Cardiac fibroblast (primary cell): ENCODE data around the gene ABHD13.

Experiments used
- DNase-seq, 2 donors: peaks; one replicate each; pipeline versions ENCODE4 v3.0.0 to v3.0.0-alpha.2; 2010; ENCODE audit warnings: low read depth in 2 of 2
- H3K4me3 ChIP-seq, 2 donors: replicated peaks in 1 of 2; 1 replicate in 1 of 2; 2 replicates in 1 of 2; pipeline ENCODE4 v1.5.1; 2011; ENCODE audit warnings: low read depth in 2 of 2, low read length in 2 of 2, mild to moderate bottlenecking in 2 of 2, moderate library complexity in 1 of 2
- TF ChIP-seq, protein P1 (sequence below): IDR thresholded peaks from one replicate; pipeline ENCODE4 v1.5.1; 2011; ENCODE audit warnings: low read depth, mild to moderate bottlenecking, low read length, inconsistent platforms

Gene ABHD13

GRCh38 chr13:108188260-108188659 is 29.9 kb upstream of the ABHD13 start:
- no peak overlapping the region for H3K4me3 ChIP-seq
- DNase-seq, result no peak
- TF ChIP-seq, protein P1, sequence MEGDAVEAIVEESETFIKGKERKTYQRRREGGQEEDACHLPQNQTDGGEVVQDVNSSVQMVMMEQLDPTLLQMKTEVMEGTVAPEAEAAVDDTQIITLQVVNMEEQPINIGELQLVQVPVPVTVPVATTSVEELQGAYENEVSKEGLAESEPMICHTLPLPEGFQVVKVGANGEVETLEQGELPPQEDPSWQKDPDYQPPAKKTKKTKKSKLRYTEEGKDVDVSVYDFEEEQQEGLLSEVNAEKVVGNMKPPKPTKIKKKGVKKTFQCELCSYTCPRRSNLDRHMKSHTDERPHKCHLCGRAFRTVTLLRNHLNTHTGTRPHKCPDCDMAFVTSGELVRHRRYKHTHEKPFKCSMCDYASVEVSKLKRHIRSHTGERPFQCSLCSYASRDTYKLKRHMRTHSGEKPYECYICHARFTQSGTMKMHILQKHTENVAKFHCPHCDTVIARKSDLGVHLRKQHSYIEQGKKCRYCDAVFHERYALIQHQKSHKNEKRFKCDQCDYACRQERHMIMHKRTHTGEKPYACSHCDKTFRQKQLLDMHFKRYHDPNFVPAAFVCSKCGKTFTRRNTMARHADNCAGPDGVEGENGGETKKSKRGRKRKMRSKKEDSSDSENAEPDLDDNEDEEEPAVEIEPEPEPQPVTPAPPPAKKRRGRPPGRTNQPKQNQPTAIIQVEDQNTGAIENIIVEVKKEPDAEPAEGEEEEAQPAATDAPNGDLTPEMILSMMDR, result no peak

DNA sequence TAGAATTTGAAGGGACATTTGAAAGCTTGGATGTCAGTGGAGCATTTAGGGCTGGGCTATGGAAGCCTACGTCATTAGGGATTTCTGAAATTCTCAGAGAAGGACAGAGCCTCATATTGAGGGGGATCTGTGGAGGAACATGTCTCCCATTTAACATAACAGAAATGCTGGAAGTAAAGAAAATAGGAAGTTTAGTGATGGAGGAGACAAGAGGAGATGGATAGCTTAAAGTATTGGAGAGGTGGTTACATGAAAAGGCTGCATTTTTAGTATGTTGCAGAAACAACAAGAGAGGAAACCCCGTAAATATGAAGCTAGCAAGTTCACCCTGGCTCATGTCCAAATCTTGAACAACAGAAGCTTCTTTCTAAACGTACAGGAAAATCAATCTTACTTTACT is 27.3 kb upstream of the ABHD13 start:
- TF ChIP-seq, protein P1, result no peak
- H3K4me3 ChIP-seq, result no peak overlapping the region
- DNase-seq, result no peak

- H3K4me3 ChIP-seq, result no peak overlapping the region
- DNase-seq, result no peak
- TF ChIP-seq, protein P1, result no peak
These were observed 24.4 kb upstream of the ABHD13 start for GRCh38 chr13:108193806-108194205.

DNA sequence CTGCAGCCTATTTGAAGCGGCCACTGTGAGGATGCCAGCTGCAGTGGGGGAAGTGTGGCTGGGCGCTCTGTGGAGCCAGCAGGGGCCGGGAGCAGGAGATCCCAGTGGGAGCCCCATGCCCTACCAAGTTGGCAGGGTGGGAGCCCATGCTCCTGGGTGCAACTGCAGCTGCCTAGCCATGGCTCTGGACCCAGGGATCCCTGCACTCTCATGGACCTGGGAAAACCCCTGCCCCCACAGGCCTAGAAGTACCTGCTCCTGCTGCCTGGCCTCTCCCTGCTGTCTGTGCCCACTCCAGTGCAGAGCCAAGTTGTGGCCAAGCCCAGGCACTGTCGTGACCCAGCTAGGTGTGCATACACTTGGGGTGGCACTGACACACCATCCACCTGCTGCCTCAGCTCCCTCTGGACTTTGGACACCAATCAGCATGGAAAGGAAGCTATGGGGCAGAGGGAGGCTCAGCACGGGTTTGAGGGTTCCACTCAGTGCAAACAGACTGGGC is 23.7 kb upstream of the ABHD13 start:
- TF ChIP-seq, protein P1, result no peak
- DNase-seq, result no peak
- H3K4me3 ChIP-seq, result no peak overlapping the region

GRCh38 chr13:108195146-108195545 is 23.0 kb upstream of the ABHD13 start:
- DNase-seq, result peak; percentile 7 to 72

DNA sequence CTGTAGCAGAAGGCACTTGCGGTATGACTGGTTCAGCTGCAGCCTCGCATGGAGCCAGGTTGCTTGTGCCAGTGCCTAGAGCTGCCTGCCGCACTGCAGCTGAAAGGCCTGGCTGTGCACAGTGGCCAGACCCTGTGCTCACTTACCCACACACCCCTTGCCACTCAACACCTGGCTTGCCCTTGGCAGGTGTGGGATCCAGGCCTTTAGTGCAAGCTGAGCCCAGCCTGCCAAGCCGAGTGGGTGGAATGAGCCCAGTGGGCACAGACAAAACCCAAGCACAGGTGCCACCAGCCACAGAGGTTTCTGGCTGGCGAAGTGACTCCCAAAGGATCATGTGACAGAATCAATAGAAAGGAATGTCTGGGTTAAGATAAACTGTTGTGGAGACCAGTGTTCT is 22.3 kb upstream of the ABHD13 start:
- TF ChIP-seq, protein P1, result no peak
- no peak for DNase-seq
- H3K4me3 ChIP-seq, result no peak overlapping the region

More at GRCh38 chr13:108195146-108195545, 23.0 kb upstream of the ABHD13 start:
- no peak overlapping the region for H3K4me3 ChIP-seq
- TF ChIP-seq, protein P1, result no peak

DNA sequence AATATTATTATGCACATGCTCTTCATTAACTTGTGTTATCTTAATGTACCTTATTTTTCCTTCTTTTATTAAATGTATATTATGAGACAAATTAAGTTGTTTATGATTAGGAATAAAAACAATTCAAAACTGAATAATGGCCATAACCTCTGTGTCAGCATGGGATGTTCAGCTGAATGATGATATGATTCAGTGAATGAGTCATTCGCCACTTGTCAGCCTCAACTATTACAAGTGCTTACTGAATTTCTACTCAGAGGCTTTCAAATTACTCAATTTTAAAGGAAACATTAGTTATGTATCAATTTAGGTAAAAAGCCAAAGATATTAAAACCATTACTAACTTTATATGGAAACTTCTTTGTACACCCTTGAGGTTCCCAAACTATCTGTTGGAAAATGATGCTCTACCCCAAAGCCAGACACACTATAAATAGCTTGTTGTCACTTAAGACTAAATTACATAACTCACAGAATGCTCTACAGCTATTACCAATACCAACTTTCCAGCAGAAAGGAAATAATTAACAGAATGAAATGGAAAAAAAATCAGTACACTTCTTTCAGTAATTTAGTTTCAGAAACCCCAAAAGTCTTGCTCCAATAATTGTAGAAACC is 17.3 kb upstream of the ABHD13 start:
- H3K4me3 ChIP-seq, result no peak overlapping the region
- TF ChIP-seq, protein P1, result no peak
- peak; percentile 3 to 61 for DNase-seq
